GM12874 (cell line): ENCODE data around the gene LIMD2.

Source experiments
- CTCF ChIP-seq: IDR thresholded peaks from 2 replicates; pipeline ENCODE4 v1.5.1; 2011; ENCODE audit warnings: low read depth, mild to moderate bottlenecking, control low read depth, low read length, moderate library complexity; ENCODE audit not compliant: insufficient read depth

The LIMD2 gene

GRCh38 chr17:63716426-63716825 lies 16.5 kb upstream of the LIMD2 start:
- TF ChIP-seq CTCF = no peak

GRCh38 chr17:63714550-63715277 lies 14.8 kb upstream of the LIMD2 start:
- no peak for TF ChIP-seq CTCF

- TF ChIP-seq CTCF = no peak
Measured at GRCh38 chr17:63709110-63709509, 9.2 kb upstream of the LIMD2 start.

GRCh38 chr17:63707151-63707550 lies 7.2 kb upstream of the LIMD2 start:
- TF ChIP-seq CTCF = no peak

- no peak for TF ChIP-seq CTCF
Measured at GRCh38 chr17:63706336-63707082, 6.6 kb upstream of the LIMD2 start.

GRCh38 chr17:63705657-63706056 lies 5.7 kb upstream of the LIMD2 start:
- no peak for TF ChIP-seq CTCF

- TF ChIP-seq CTCF = no peak
Measured at GRCh38 chr17:63704836-63705235, 4.9 kb upstream of the LIMD2 start.
